ENCODE measurements around the gene ARHGAP24.

DNA sequence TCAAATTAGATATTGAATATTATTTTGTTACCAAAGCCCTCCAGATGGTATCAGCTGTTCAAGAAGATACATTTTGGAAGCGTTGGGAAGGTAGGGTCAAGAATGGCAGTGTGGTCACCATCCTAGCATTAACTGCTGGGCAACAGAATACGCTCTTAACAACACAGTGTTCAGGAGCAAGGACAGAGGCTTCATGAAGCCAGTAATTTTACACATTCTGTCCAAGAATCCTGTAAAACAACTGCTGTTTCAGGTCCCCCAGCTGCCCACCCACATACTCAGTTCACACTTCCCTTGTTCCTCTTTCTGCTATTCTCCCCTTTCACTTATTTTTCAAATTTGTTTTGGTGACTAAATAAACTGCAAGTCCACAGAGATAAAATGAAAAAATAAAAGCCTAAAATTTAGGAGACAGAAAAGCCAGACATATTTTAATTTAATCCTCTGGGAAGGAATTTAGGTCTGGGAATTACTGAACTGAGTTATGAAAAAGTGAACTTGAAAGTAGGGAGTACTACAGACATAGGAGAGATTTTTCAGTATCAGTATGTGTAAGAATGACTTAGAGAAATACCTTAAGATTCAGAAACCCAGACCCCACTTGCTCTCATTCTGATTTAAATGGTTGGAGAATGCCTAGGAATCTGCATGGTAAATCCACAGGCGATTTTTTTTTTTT lies 478.2 kb downstream of the ARHGAP24 start:
- TF ChIP-seq, protein P1, sequence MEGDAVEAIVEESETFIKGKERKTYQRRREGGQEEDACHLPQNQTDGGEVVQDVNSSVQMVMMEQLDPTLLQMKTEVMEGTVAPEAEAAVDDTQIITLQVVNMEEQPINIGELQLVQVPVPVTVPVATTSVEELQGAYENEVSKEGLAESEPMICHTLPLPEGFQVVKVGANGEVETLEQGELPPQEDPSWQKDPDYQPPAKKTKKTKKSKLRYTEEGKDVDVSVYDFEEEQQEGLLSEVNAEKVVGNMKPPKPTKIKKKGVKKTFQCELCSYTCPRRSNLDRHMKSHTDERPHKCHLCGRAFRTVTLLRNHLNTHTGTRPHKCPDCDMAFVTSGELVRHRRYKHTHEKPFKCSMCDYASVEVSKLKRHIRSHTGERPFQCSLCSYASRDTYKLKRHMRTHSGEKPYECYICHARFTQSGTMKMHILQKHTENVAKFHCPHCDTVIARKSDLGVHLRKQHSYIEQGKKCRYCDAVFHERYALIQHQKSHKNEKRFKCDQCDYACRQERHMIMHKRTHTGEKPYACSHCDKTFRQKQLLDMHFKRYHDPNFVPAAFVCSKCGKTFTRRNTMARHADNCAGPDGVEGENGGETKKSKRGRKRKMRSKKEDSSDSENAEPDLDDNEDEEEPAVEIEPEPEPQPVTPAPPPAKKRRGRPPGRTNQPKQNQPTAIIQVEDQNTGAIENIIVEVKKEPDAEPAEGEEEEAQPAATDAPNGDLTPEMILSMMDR (IDR thresholded peaks at IDR 0.05), result no peak
- TF ChIP-seq JUNB (IDR thresholded peaks at IDR 0.05) (no peak), NFE2L2 (conservative IDR thresholded peaks at IDR 0.05; ENCODE audit: low read length) (no peak), BHLHE40 (IDR thresholded peaks at IDR 0.05; ENCODE audit: low read depth, low read length) (no peak), KDM5A (IDR thresholded peaks at IDR 0.05) (no peak), CBX8 (IDR thresholded peaks at IDR 0.05) (no peak), RAD21 (conservative IDR thresholded peaks at IDR 0.05 in 1 of 2, IDR thresholded peaks at IDR 0.05 in 1 of 2) (no peak; a peak in 1 of 5 replicates), POLR2A (IDR thresholded peaks at IDR 0.05; ENCODE audit: low read length) (no peak), SMC3 (IDR thresholded peaks at IDR 0.05) (no peak), RFX5 (IDR thresholded peaks at IDR 0.05) (no peak)
- TF ChIP-seq, protein P2, sequence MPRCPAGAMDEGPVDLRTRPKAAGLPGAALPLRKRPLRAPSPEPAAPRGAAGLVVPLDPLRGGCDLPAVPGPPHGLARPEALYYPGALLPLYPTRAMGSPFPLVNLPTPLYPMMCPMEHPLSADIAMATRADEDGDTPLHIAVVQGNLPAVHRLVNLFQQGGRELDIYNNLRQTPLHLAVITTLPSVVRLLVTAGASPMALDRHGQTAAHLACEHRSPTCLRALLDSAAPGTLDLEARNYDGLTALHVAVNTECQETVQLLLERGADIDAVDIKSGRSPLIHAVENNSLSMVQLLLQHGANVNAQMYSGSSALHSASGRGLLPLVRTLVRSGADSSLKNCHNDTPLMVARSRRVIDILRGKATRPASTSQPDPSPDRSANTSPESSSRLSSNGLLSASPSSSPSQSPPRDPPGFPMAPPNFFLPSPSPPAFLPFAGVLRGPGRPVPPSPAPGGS (IDR thresholded peaks at IDR 0.05), result no peak
- TF ChIP-seq, protein P3, sequence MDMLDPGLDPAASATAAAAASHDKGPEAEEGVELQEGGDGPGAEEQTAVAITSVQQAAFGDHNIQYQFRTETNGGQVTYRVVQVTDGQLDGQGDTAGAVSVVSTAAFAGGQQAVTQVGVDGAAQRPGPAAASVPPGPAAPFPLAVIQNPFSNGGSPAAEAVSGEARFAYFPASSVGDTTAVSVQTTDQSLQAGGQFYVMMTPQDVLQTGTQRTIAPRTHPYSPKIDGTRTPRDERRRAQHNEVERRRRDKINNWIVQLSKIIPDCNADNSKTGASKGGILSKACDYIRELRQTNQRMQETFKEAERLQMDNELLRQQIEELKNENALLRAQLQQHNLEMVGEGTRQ (IDR thresholded peaks at IDR 0.05), result no peak

Measured in A549 (cell line).